ENCODE measurements around the gene KCNK13.
"Not testable (repeated sequence)": the region's sequence is repeated elsewhere in the genome, so short reads cannot be mapped to it uniquely, and the experiment has no call there.

KCNK13 gene

GRCh38 chr14:90061685-90062126, at the start of gene KCNK13:
Gene KCNK13, plus strand, starts transcription at chr14:90061994. Its CDS starts 212 bp downstream, at chr14:90062206.
- DNase-seq = no peak

GRCh38 chr14:90017371-90017770, 44.4 kb upstream of the KCNK13 start:
- DNase-seq = no peak

GRCh38 chr14:90019824-90020523, 41.8 kb upstream of the KCNK13 start:
- DNase-seq = no peak

- DNase-seq = no peak
Measured at GRCh38 chr14:90023176-90023896, 38.5 kb upstream of the KCNK13 start.

GRCh38 chr14:90024910-90025309, 36.9 kb upstream of the KCNK13 start:
- no peak for DNase-seq

- DNase-seq = not testable (repeated sequence)
Measured at GRCh38 chr14:90026608-90027007, 35.2 kb upstream of the KCNK13 start.

- DNase-seq = no peak
Measured at GRCh38 chr14:90027842-90028241, 34.0 kb upstream of the KCNK13 start.

- no peak for DNase-seq
Measured at GRCh38 chr14:90034156-90034555, 27.6 kb upstream of the KCNK13 start.

- DNase-seq = no peak
Measured at GRCh38 chr14:90034835-90035525, 26.8 kb upstream of the KCNK13 start.

GRCh38 chr14:90039253-90040010, 22.4 kb upstream of the KCNK13 start:
- DNase-seq = no peak

GRCh38 chr14:90040411-90040810, 21.4 kb upstream of the KCNK13 start:
- DNase-seq = no peak

GRCh38 chr14:90042496-90043252, 19.1 kb upstream of the KCNK13 start:
- DNase-seq = no peak

GRCh38 chr14:90045616-90046015, 16.2 kb upstream of the KCNK13 start:
- DNase-seq = no peak

- no peak for DNase-seq
Measured at GRCh38 chr14:90049390-90049789, 12.4 kb upstream of the KCNK13 start.

- no peak for DNase-seq
Measured at GRCh38 chr14:90050271-90050670, 11.5 kb upstream of the KCNK13 start.

GRCh38 chr14:90053044-90053443, 8.8 kb upstream of the KCNK13 start:
- no peak for DNase-seq

- no peak for DNase-seq
Measured at GRCh38 chr14:90054803-90055202, 7.0 kb upstream of the KCNK13 start.

- no peak for DNase-seq
Measured at GRCh38 chr14:90056826-90057225, 5.0 kb upstream of the KCNK13 start.

- no peak for DNase-seq
Measured at GRCh38 chr14:90058876-90059458, 2.8 kb upstream of the KCNK13 start.

GRCh38 chr14:90060312-90060964, 1.4 kb upstream of the KCNK13 start:
- DNase-seq = peak in 1 of 2 experiments; percentile 40

- DNase-seq = no peak
Measured at GRCh38 chr14:90060965-90061684, 669 bp upstream of the KCNK13 start.

Measured in Kasumi-1 (cell line).